Ishikawa (cell line): ENCODE measurements around the gene ANAPC2.

Experiments
- EP300 ChIP-seq: IDR thresholded peaks from 2 replicates; pipeline ENCODE4 v1.6.1; 2012; ENCODE audit warnings: borderline replicate concordance
- MAX ChIP-seq: IDR thresholded peaks from 2 replicates; pipeline ENCODE4 v1.6.1; 2012
- TEAD4 ChIP-seq: IDR thresholded peaks from 2 replicates; pipeline ENCODE4 v1.6.1; 2012

DNA sequence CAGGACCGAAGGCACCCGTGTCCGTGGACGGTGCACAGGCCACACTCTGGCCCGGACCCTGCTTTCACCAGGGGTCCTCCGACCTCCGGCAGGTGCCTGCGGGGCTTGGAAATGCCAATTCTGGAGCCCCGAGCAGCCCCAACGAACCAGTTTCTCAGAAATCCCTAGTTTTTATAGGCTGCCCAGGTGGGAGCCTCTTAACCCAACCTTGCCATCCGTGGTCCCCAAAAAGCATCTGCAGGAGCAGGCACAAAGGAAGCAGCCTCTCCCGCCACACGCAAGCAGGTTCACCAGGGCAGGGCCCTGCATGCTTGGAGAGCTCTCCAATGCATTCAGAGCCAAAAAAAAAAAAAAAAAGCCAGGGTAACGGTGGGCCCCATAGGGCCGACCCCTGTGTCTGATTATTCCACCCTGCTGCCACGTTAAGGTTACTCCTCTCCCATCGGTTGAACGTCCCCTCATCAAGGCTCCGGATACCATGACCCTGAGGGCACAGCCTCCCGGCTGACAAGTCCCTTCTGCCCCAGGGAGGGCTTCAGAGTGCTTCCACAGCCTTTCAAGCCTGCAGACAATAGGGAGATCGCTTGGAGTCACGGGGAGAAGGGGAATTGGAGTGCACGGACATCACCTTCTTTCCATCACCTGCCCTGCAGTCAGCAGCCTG is 13.0 kb upstream of the ANAPC2 start:
- TF ChIP-seq EP300 = no peak
- no peak for TF ChIP-seq TEAD4
- TF ChIP-seq MAX = no peak
